H1 (cell line): ENCODE results near the gene TGFB2. TPM values are rescaled to one million over a fixed set of nuclear protein-coding genes. Genes with fewer than 3 reads are reported as not detected.

Experiments
- CTCF ChIA-PET: fragments of 300-600 bp; sonication (Branson Sonifier 250); formaldehyde crosslinking; loops from one replicate; lab custom pipeline; 2021; ENCODE audit not compliant: partially characterized antibody; lab: Charles Lee
- POLR2A ChIA-PET: fragments of 300-600 bp; sonication (Branson Sonifier 250); formaldehyde crosslinking; loops from one replicate; lab custom pipeline; 2021; ENCODE audit warnings: inconsistent platforms; ENCODE audit not compliant: partially characterized antibody; lab: Charles Lee
- DNase-seq, 2 experiments: peaks; one replicate each; pipeline versions ENCODE4 v3.0.0 to v3.0.0-alpha.2; 2010 to 2022; ENCODE audit warnings: low spot score in 2 of 2, low read depth in 1 of 2, mixed read lengths in 1 of 2
- FAIRE-seq: peaks from 2 replicates; lab custom pipeline; 2011; peaks lifted over from hg19 to GRCh38; lab: Jason Lieb, UNC
- H2AFZ ChIP-seq: 2 replicates; pipeline ENCODE4 v1.8.1; 2012; ENCODE audit warnings: low read length, inconsistent platforms
- H2AK5ac ChIP-seq: 2 replicates; pipeline ENCODE4 v1.6.1; 2013; ENCODE audit warnings: low read depth, low read length
- H2BK120ac ChIP-seq: replicated peaks from 2 replicates; pipeline ENCODE3; 2013; ENCODE audit warnings: low read depth, low read length, inconsistent platforms
- H2BK12ac ChIP-seq: 2 replicates; pipeline ENCODE4 v1.6.1; 2013; ENCODE audit warnings: low read depth, low read length
- H2BK15ac ChIP-seq: 2 replicates; pipeline ENCODE4 v1.6.1; 2013; ENCODE audit warnings: low read length
- H2BK20ac ChIP-seq: 2 replicates; pipeline ENCODE4 v1.6.1; 2013; ENCODE audit warnings: low read length
- H2BK5ac ChIP-seq: 2 replicates; pipeline ENCODE4 v1.6.1; 2013; ENCODE audit warnings: low read depth, low read length
- H3K14ac ChIP-seq: 2 replicates; pipeline ENCODE4 v1.6.1; 2013; ENCODE audit warnings: inconsistent platforms; ENCODE audit not compliant: insufficient read length
- H3K18ac ChIP-seq: 2 replicates; pipeline ENCODE4 v1.6.1; 2013; ENCODE audit warnings: low read length; ENCODE audit errors: extremely low read depth
- H3K23ac ChIP-seq: 2 replicates; pipeline ENCODE4 v1.6.1; 2013; ENCODE audit warnings: inconsistent platforms; ENCODE audit not compliant: insufficient read length
- H3K23me2 ChIP-seq: 2 replicates; pipeline ENCODE4 v1.6.1; 2013; ENCODE audit warnings: low read depth, low read length
- H3K27ac ChIP-seq: 2 replicates; pipeline ENCODE4 v1.6.1; 2011; ENCODE audit warnings: low read depth, low read length, inconsistent platforms
- H3K27me3 ChIP-seq, 4 experiments: replicated peaks in 1 of 4; 1 replicate in 1 of 4; 2 replicates in 3 of 4; pipeline versions ENCODE4 v1.6.1 to v1.8.1; 2011 to 2013; ENCODE audit warnings: low read length in 3 of 4, mild to moderate bottlenecking in 3 of 4, inconsistent platforms in 2 of 4, mixed read lengths in 2 of 4, moderate library complexity in 1 of 4; ENCODE audit not compliant: control insufficient read depth in 3 of 4, insufficient read depth in 3 of 4; ENCODE audit errors: extremely low read depth in 1 of 4
- H3K36me3 ChIP-seq, 4 experiments: 2 replicates each; pipeline versions ENCODE4 v1.6.1 to v1.8.1; 2011 to 2013; ENCODE audit warnings: mild to moderate bottlenecking in 4 of 4, low read length in 3 of 4, moderate library complexity in 2 of 4, control low read depth in 1 of 4, inconsistent platforms in 1 of 4; ENCODE audit not compliant: insufficient read depth in 4 of 4, control insufficient read depth in 2 of 4
- H3K4ac ChIP-seq: replicated peaks from 2 replicates; pipeline ENCODE3; 2013; ENCODE audit warnings: low read length, low read depth, mixed read lengths, inconsistent platforms; ENCODE audit not compliant: insufficient read length
- H3K4me1 ChIP-seq, 4 experiments: replicated peaks in 1 of 4; 1 replicate in 1 of 4; 2 replicates in 3 of 4; pipeline versions ENCODE4 v1.6.1 to v1.8.1; 2011 to 2013; ENCODE audit warnings: low read length in 3 of 4, inconsistent platforms in 2 of 4, mixed read lengths in 1 of 4; ENCODE audit not compliant: insufficient read depth in 4 of 4, control insufficient read depth in 3 of 4
- H3K4me2 ChIP-seq, 2 experiments: 2 replicates each; pipeline versions ENCODE4 v1.6.1 to v1.8.1; 2011 to 2013; ENCODE audit warnings: low read depth in 2 of 2, low read length in 2 of 2, control low read depth in 1 of 2, inconsistent platforms in 1 of 2, mild to moderate bottlenecking in 1 of 2; ENCODE audit not compliant: insufficient read depth in 1 of 2
- H3K4me3 ChIP-seq, 4 experiments: fragments of 200-600, 300-600 bp in 1 of 4; sonication (generic), shearing (Covaris generic), sonication (Bioruptor Twin) in 1 of 4; 2 replicates each; pipeline versions ENCODE4 v1.5.1 to v1.8.1; 2011 to 2016; ENCODE audit warnings: low read length in 4 of 4, low read depth in 3 of 4, control low read depth in 2 of 4, inconsistent platforms in 2 of 4, mild to moderate bottlenecking in 2 of 4, mixed read lengths in 1 of 4, moderate library complexity in 1 of 4; ENCODE audit not compliant: insufficient read depth in 2 of 4; ENCODE audit errors: extremely low read depth in 1 of 4
- H3K56ac ChIP-seq: replicated peaks from 2 replicates; pipeline ENCODE3; 2013; ENCODE audit warnings: low read depth, mild to moderate bottlenecking, mixed read lengths, low read length, inconsistent platforms; ENCODE audit not compliant: insufficient read length
- H3K79me1 ChIP-seq: 2 replicates; pipeline ENCODE4 v1.6.1; 2013; ENCODE audit warnings: low read depth, low read length, control low read depth
- H3K79me2 ChIP-seq, 2 experiments: 2 replicates each; pipeline versions ENCODE4 v1.6.1 to v1.8.1; 2012 to 2013; ENCODE audit warnings: low read length in 2 of 2, mild to moderate bottlenecking in 2 of 2, inconsistent platforms in 1 of 2; ENCODE audit not compliant: insufficient read depth in 2 of 2, control insufficient read depth in 1 of 2
- H3K9ac ChIP-seq, 4 experiments: replicated peaks in 1 of 4; 1 replicate in 1 of 4; 2 replicates in 3 of 4; pipeline versions ENCODE4 v1.6.1 to v1.8.1; 2011 to 2013; ENCODE audit warnings: low read depth in 3 of 4, low read length in 3 of 4, control low read depth in 2 of 4, mild to moderate bottlenecking in 2 of 4, moderate library complexity in 2 of 4, inconsistent platforms in 1 of 4; ENCODE audit errors: extremely low read depth in 1 of 4
- H3K9me3 ChIP-seq, 2 experiments: 2 replicates each; pipeline versions ENCODE4 v1.6.1 to v1.8.1; 2012 to 2013; ENCODE audit warnings: mild to moderate bottlenecking in 2 of 2, moderate library complexity in 2 of 2, control low read depth in 1 of 2, inconsistent platforms in 1 of 2, low read depth in 1 of 2, low read length in 1 of 2, mixed read lengths in 1 of 2; ENCODE audit not compliant: insufficient read depth in 2 of 2
- H4K20me1 ChIP-seq, 2 experiments: replicated peaks in 1 of 2; 2 replicates each; pipeline versions ENCODE3 to v1.8.1; 2011 to 2013; ENCODE audit warnings: inconsistent platforms in 2 of 2, low read length in 2 of 2, mild to moderate bottlenecking in 1 of 2; ENCODE audit not compliant: insufficient read depth in 2 of 2, control insufficient read depth in 1 of 2
- H4K5ac ChIP-seq: 2 replicates; pipeline ENCODE4 v1.6.1; 2013; ENCODE audit warnings: low read length, low read depth, mixed read lengths, inconsistent platforms; ENCODE audit not compliant: insufficient read length
- H4K8ac ChIP-seq: 2 replicates; pipeline ENCODE4 v1.8.0; 2013; ENCODE audit warnings: mild to moderate bottlenecking, moderate library complexity, low read length, inconsistent platforms; ENCODE audit not compliant: insufficient read depth; ENCODE audit errors: extremely low read depth
- H4K91ac ChIP-seq: replicated peaks from 2 replicates; pipeline ENCODE3; 2013; ENCODE audit warnings: low read length, mixed read lengths, inconsistent platforms; ENCODE audit not compliant: insufficient read length
- SIRT6 ChIP-seq: IDR thresholded peaks from one replicate; pipeline ENCODE4 v1.7.1; 2012; ENCODE audit warnings: low read length, inconsistent platforms
- WGBS, 2 experiments: shearing (Covaris generic) in 1 of 2; methylation state at CpG; one replicate each; pipeline versions ENCODE4 v1.1.6 to v1.1.7; 2013 to 2015; ENCODE audit warnings: low lambda C conversion rate in 2 of 2, mixed read lengths in 2 of 2, inconsistent platforms in 1 of 2, low coverage in 1 of 2, missing lambda C conversion rate in 1 of 2; ENCODE audit not compliant: insufficient replicate concordance in 2 of 2, insufficient coverage in 1 of 2, insufficient read length in 1 of 2; ENCODE audit errors: extremely low coverage in 1 of 2, missing lambda C conversion rate in 1 of 2; 5-methylcytosine and 5-hydroxymethylcytosine counted together
- polyA plus RNA-seq, 7 experiments: library from polyadenylated mRNA; depleted of rRNA in 3 of 7; stranded (reverse) in 5 of 7; unstranded in 2 of 7; fragments of >200 nt in 5 of 7; fragments of 200-250 nt in 2 of 7; gene quantifications; 1 replicate in 5 of 7; 2 replicates in 1 of 7; 4 replicates in 1 of 7; pipeline versions ENCODE4 v1.2.1 to v1.2.3, GENCODE V29; 2011 to 2013; ENCODE audit warnings: missing spikeins in 2 of 7, mixed read lengths in 2 of 7
- total RNA-seq: library from RNA; stranded (reverse); fragmentation: NEBNext Ultra II Directional; extraction: Animal tissue kit (Norgen Biotek cat#: 25700); gene quantifications from 2 replicates; pipeline ENCODE4 v1.2.1, GENCODE V29; 2021

The TGFB2 gene
- total and polyA plus RNA-seq, 2 of the 8 experiments (the other 6 are each of a cell fraction or from before 2014, with no cell fraction given): 0.26 to 0.84 TPM

GRCh38 chr1:218431476-218431875 lies 86.3 kb downstream of the TGFB2 start:
- no peak overlapping the region for H3K4ac ChIP-seq
- POLR2A ChIA-PET: interaction anchor here (0.7 kb wide), 1 partner anchor 29 kb away, joined by 3 read pairs; no protein-coding TSS in a partner anchor
- 85% methylated on average over 1 of the region's 1 CpG; no CpG with 5 or more reads in 1 of the 2 experiments for WGBS, 2 experiments
- H2BK5ac ChIP-seq: no peak overlapping the region
- no peak overlapping the region for H2AK5ac ChIP-seq
- no peak overlapping the region for H2BK15ac ChIP-seq
- no peak overlapping the region for H3K18ac ChIP-seq
- no peaks in the 10 kb centered on the region for H4K20me1 ChIP-seq
- FAIRE-seq: no peak
- no peak overlapping the region for H3K4me2 ChIP-seq
- no peaks in the 10 kb centered on the region for H3K79me1 ChIP-seq
- TF ChIP-seq SIRT6: no peak
- H3K23ac ChIP-seq: no peak overlapping the region
- H3K27ac ChIP-seq: no peak overlapping the region
- no peaks in the 10 kb centered on the region for H3K27me3 ChIP-seq
- H3K9ac ChIP-seq: no peak overlapping the region
- no peak overlapping the region for H2BK12ac ChIP-seq
- H4K8ac ChIP-seq: no peak overlapping the region
- no peaks in the 10 kb centered on the region for H3K4me1 ChIP-seq
- no peak overlapping the region for H2BK120ac ChIP-seq
- CTCF ChIA-PET: interaction anchor here (1.0 to 1.6 kb wide), 4 partner anchors 12 to 102 kb away, joined by 3 to 9 read pairs (median 4); no protein-coding TSS in a partner anchor
- no peaks in the 10 kb centered on the region for H3K23me2 ChIP-seq
- no peak overlapping the region for H4K91ac ChIP-seq
- no peaks in the 10 kb centered on the region for H3K79me2 ChIP-seq
- H4K5ac ChIP-seq: no peak overlapping the region
- no peaks in the 10 kb centered on the region for H3K36me3 ChIP-seq
- no peak for DNase-seq
- H2BK20ac ChIP-seq: no peak overlapping the region
- H3K9me3 ChIP-seq: no peaks in the 10 kb centered on the region
- H3K14ac ChIP-seq: no peak overlapping the region
- no peak overlapping the region for H3K56ac ChIP-seq
- H3K4me3 ChIP-seq: no peak overlapping the region
- no peak overlapping the region for H2AFZ ChIP-seq
